ENCODE measurements around the gene NODAL. TPM values are rescaled to one million over a fixed set of nuclear protein-coding genes. Genes with fewer than 3 reads are reported as not detected.
"Not testable (repeated sequence)": the region's sequence is repeated elsewhere in the genome, so short reads cannot be mapped to it uniquely, and the experiment has no call there.

NODAL gene
- not detected for total RNA-seq

- TF ChIP-seq CTCF (IDR thresholded peaks at IDR 0.05): no peak
- no peak for TF ChIP-seq EP300 (IDR thresholded peaks at IDR 0.05)
- TF ChIP-seq POLR2A (IDR thresholded peaks at IDR 0.05): no peak
- H3K27ac ChIP-seq: no peak within 1 kb of the TSS
- peak within 1 kb of the TSS in 3 of 4 donors; percentile 26 to 38 (median 37) for H3K4me3 ChIP-seq
- no peaks in the 10 kb centered on the region for H3K36me3 ChIP-seq
- no peaks in the 10 kb centered on the region for H3K9me3 ChIP-seq
- 6 to 25% methylated on average over 18 to 36 of the region's 60 CpGs for WGBS, 2 donors
- peaks cover 0 to 19% (median 14%) of the 10 kb centered on the region in 4 donors for H3K4me1 ChIP-seq
- no peak for DNase-seq (ENCODE audit: low spot score in 2 of 2)
- peaks cover 0 to 35% of the 10 kb centered on the region in 2 donors for H3K27me3 ChIP-seq
These were observed at the start of gene NODAL for GRCh38 chr10:70441161-70441894. TSS of gene NODAL (minus strand) at chr10:70441681. CDS start at chr10:70441667, 14 bp downstream.

- no peak overlapping the region for H3K27ac ChIP-seq
- no peaks in the 10 kb centered on the region for H3K9me3 ChIP-seq
- H3K36me3 ChIP-seq: no peaks in the 10 kb centered on the region
- H3K4me3 ChIP-seq: no peak overlapping the region
- no peak for DNase-seq (ENCODE audit: low spot score in 2 of 2)
- no peak for TF ChIP-seq CTCF (IDR thresholded peaks at IDR 0.05)
- TF ChIP-seq EP300 (IDR thresholded peaks at IDR 0.05): no peak
- TF ChIP-seq POLR2A (IDR thresholded peaks at IDR 0.05): no peak
- H3K27me3 ChIP-seq: no peaks in the 10 kb centered on the region
- 95 to 97% methylated on average over 4 of the region's 4 CpGs for WGBS, 2 donors
- peaks cover 0 to 11% (median 8%) of the 10 kb centered on the region in 4 donors for H3K4me1 ChIP-seq
These were observed 48.7 kb upstream of the NODAL start for GRCh38 chr10:70490142-70490541.

DNA sequence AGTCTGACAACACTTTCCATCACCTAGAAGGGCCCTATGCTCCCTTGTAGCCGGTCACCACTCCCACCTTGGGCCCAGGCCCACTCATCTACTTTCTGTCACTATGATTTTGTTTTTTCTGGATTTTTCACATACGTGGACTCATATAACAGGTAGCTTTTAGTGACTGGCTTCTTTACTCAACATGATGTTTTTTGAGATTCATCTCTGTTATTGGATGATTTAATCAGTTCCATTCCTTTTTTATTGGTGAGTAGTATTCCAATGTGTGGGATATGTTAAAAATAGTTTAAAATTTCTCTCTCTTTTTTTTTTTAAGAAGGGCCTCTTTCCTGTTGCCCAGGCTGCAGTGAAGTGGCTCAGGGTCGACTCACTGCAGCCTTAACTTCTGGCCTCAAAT is 46.3 kb upstream of the NODAL start:
- Histone ChIP-seq H3K9me3 (no peaks in the 10 kb centered on the region), H3K27me3 (no peaks in the 10 kb centered on the region), H3K27ac (no peak overlapping the region), H3K4me1 (peaks cover 0 to 14% (median 3%) of the 10 kb centered on the region in 4 donors), H3K4me3 (no peak overlapping the region), H3K36me3 (no peaks in the 10 kb centered on the region)
- TF ChIP-seq EP300 (IDR thresholded peaks at IDR 0.05) (no peak), CTCF (IDR thresholded peaks at IDR 0.05) (no peak), POLR2A (IDR thresholded peaks at IDR 0.05) (no peak)
- WGBS, 2 donors: 95 to 98% methylated on average over 3 of the region's 3 CpGs
- no peak for DNase-seq (ENCODE audit: low spot score in 2 of 2)

DNA sequence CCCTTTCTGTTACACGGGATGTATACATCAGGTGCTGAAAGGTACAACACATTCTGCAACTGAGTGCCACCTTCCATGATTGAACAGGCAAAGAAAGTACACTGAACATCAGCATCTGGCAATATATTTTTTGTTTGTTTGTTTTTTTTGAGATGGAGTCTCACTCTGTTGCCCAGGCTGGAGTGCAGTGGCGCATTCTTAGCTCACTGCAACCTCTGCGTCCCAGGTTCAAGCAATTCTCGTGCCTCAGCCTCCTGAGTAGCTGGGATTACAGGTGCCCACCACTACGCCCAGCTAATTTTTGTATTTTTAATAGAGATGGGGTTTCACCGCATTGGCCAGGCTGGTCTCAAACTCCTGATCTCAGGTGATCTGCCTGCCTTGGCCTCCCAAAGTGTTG is 42.4 kb upstream of the NODAL start:
- H3K4me1 ChIP-seq: peaks cover 0 to 46% (median 11%) of the 10 kb centered on the region in 4 donors
- not testable (repeated sequence) for H3K27me3 ChIP-seq; DNase-seq (ENCODE audit: low spot score in 2 of 2); H3K27ac ChIP-seq; H3K9me3 ChIP-seq; H3K36me3 ChIP-seq; H3K4me3 ChIP-seq
- 92 to 96% methylated on average over 6 of the region's 6 CpGs for WGBS, 2 donors

DNA sequence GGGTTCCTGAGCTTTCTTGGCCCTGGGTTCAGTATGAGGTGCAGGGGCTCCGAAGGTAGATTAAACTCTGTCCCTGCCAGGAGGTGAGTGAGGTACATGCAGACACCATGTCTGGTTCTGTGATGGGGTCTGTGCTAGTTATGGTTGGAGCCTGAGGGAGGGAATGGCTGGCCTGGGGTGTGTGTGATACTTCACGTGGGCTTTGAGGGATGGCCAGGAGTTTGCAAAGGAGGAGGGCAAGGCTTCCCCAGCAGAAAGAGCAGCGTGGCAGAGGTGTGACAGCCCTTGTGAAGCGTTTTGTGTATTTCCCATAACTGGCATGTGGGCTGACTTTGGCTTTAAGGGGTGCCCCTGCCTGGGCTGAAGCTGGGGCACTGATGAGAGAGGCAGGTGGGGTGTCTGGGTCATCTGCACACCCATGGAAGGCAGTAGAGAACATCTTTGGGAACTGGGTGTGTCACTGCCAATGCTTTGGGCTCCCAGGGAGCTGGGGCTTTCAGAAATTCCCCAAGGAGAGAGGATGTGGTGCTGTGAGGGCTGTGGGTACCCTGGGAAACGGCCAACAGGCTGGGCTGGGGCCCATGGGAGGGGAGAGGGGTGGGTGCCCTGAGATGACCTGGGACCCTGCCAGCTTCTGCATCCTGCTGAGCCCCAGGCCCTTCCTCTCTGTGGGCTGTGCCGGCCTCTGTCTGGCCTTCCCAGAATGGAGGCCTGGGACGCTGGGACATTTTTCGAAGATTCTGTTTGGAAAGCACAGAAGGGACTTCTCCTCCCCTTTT is 41.7 kb upstream of the NODAL start:
- H3K9me3 ChIP-seq: no peaks in the 10 kb centered on the region
- H3K36me3 ChIP-seq: no peaks in the 10 kb centered on the region
- no peak for DNase-seq (ENCODE audit: low spot score in 2 of 2)
- peak overlapping the region in 1 of 4 donors; percentile 48 for H3K27ac ChIP-seq
- no peaks in the 10 kb centered on the region for H3K27me3 ChIP-seq
- TF ChIP-seq POLR2A (IDR thresholded peaks at IDR 0.05): no peak
- TF ChIP-seq CTCF (IDR thresholded peaks at IDR 0.05): no peak
- no peak for TF ChIP-seq EP300 (IDR thresholded peaks at IDR 0.05)
- no peak overlapping the region for H3K4me3 ChIP-seq
- 55 to 63% methylated on average over 8 of the region's 8 CpGs for WGBS, 2 donors
- H3K4me1 ChIP-seq: peaks cover 0 to 51% (median 11%) of the 10 kb centered on the region in 4 donors

Measured in tibial nerve (tissue), 4 donors.